HEK293T (cell line): Measurements from ENCODE around the gene IL17B.

Source experiments
- CTCF ChIA-PET: fragments of 350-600 bp; formaldehyde crosslinking; extraction: SDS; loops from one replicate; lab custom pipeline; 2021; ENCODE audit warnings: antibody characterized with exemption, inconsistent platforms; lab: Yijun Ruan, JAX
- POLR2A ChIA-PET: fragments of 350-600 bp; formaldehyde crosslinking; extraction: SDS; loops from one replicate; lab custom pipeline; 2020; ENCODE audit warnings: antibody characterized with exemption, inconsistent platforms; lab: Yijun Ruan, JAX
- DNase-seq: peaks from one replicate; pipeline ENCODE4 v3.0.0; 2012; ENCODE audit warnings: mixed read lengths; ENCODE audit errors: extremely low spot score
- ARNT ChIP-seq: fragments of 450-650 bp; IDR thresholded peaks from 2 replicates; pipeline ENCODE4 v1.6.1; 2017; ENCODE audit warnings: mild to moderate bottlenecking
- BHLHE40 ChIP-seq: fragments of 450-650 bp; IDR thresholded peaks from 2 replicates; pipeline ENCODE4 v1.6.1; 2016; ENCODE audit warnings: mild to moderate bottlenecking, moderate library complexity, borderline replicate concordance
- CTBP1 ChIP-seq: fragments of 450-650 bp; IDR thresholded peaks from 2 replicates; pipeline ENCODE4 v1.6.1; 2016; ENCODE audit warnings: borderline replicate concordance
- ELF4 ChIP-seq: fragments of 450-650 bp; IDR thresholded peaks from 2 replicates; pipeline ENCODE4 v1.6.1; 2017; ENCODE audit warnings: antibody characterized with exemption
- FOXA1 ChIP-seq: fragments of 450-650 bp; IDR thresholded peaks from 2 replicates; pipeline ENCODE4 v1.6.1; 2016; ENCODE audit warnings: mild to moderate bottlenecking
- FOXK2 ChIP-seq: fragments of 450-650 bp; IDR thresholded peaks from 2 replicates; pipeline ENCODE4 v1.6.1; 2016; ENCODE audit warnings: mild to moderate bottlenecking
- FOXM1 ChIP-seq: fragments of 450-650 bp; IDR thresholded peaks from 2 replicates; pipeline ENCODE4 v1.6.1; 2017; ENCODE audit warnings: mild to moderate bottlenecking, borderline replicate concordance
- HDGF ChIP-seq: fragments of 450-650 bp; IDR thresholded peaks from 2 replicates; pipeline ENCODE4 v1.6.1; 2017; ENCODE audit warnings: antibody characterized with exemption, borderline replicate concordance
- L3MBTL2 ChIP-seq: fragments of 450-650 bp; conservative IDR thresholded peaks from 2 replicates; pipeline ENCODE4 v1.6.1; 2016; ENCODE audit warnings: mild to moderate bottlenecking
- LEF1 ChIP-seq: fragments of 450-650 bp; IDR thresholded peaks from 2 replicates; pipeline ENCODE4 v1.6.1; 2017; ENCODE audit warnings: mild to moderate bottlenecking, borderline replicate concordance
- NFRKB ChIP-seq: fragments of 450-650 bp; IDR thresholded peaks from 2 replicates; pipeline ENCODE4 v1.6.1; 2016; ENCODE audit warnings: mild to moderate bottlenecking, moderate library complexity
- PKNOX1 ChIP-seq: fragments of 450-650 bp; IDR thresholded peaks from 2 replicates; pipeline ENCODE4 v1.6.1; 2016
- SP1 ChIP-seq: fragments of 450-650 bp; IDR thresholded peaks from 2 replicates; pipeline ENCODE4 v1.6.1; 2017
- SUZ12 ChIP-seq: fragments of 450-650 bp; IDR thresholded peaks from 2 replicates; pipeline ENCODE4 v1.6.1; 2016; ENCODE audit warnings: mild to moderate bottlenecking
- TARDBP ChIP-seq: fragments of 450-650 bp; IDR thresholded peaks from 2 replicates; pipeline ENCODE4 v1.6.1; 2016
- ZNF384 ChIP-seq: fragments of 450-650 bp; IDR thresholded peaks from 2 replicates; pipeline ENCODE4 v1.6.1; 2016

The IL17B gene

GRCh38 chr5:149362541-149362940, 16.6 kb downstream of the IL17B start:
- POLR2A ChIA-PET, result interaction anchor here (1.0 kb wide), 1 partner anchor 17 kb away, joined by 4 read pairs; the partner anchor contains the start of gene GRPEL2
- TF ChIP-seq ARNT (no peak), L3MBTL2 (no peak), LEF1 (no peak)
- CTCF ChIA-PET, result no interaction called here
- DNase-seq, result no peak

GRCh38 chr5:149360272-149360671, 18.8 kb downstream of the IL17B start:
- DNase-seq, result no peak
- POLR2A ChIA-PET, result interaction anchor here (1.1 to 9.3 kb wide), 2 partner anchors 11 to 15 kb away, joined by 3 to 160 read pairs; partner anchors contain the start of gene GRPEL2
- TF ChIP-seq ZNF384, result no peak
- no peak for TF ChIP-seq BHLHE40
- TF ChIP-seq NFRKB, result no peak
- CTCF ChIA-PET, result no interaction called here

GRCh38 chr5:149358868-149359495, 20.1 kb downstream of the IL17B start:
- ChIA-PET POLR2A (interaction anchor here (0.6 to 9.3 kb wide), 8 partner anchors 9 to 80 kb away, joined by 3 to 160 read pairs (median 6); partner anchors contain the start of gene GRPEL2), CTCF (interaction anchor here (0.8 to 2.1 kb wide), 2 partner anchors 75 to 77 kb away, joined by 3 to 6 read pairs; no protein-coding TSS in a partner anchor)
- no peak for TF ChIP-seq SUZ12
- TF ChIP-seq SP1, result no peak
- no peak for TF ChIP-seq BHLHE40
- TF ChIP-seq ZNF384, result no peak
- no peak for TF ChIP-seq LEF1
- TF ChIP-seq FOXM1, result no peak
- TF ChIP-seq HDGF, result no peak
- TF ChIP-seq PKNOX1, result no peak
- no peak for TF ChIP-seq CTBP1
- no peak for TF ChIP-seq TARDBP
- TF ChIP-seq FOXK2, result no peak
- TF ChIP-seq NFRKB, result no peak
- TF ChIP-seq ELF4, result no peak
- TF ChIP-seq ARNT, result no peak
- TF ChIP-seq L3MBTL2, result no peak
- TF ChIP-seq FOXA1, result no peak
- no peak for DNase-seq

GRCh38 chr5:149358294-149358651, 20.8 kb downstream of the IL17B start:
- TF ChIP-seq NFRKB, result no peak
- TF ChIP-seq SUZ12, result no peak
- TF ChIP-seq ZNF384, result no peak
- no peak for TF ChIP-seq PKNOX1
- no peak for TF ChIP-seq SP1
- TF ChIP-seq FOXM1, result no peak
- TF ChIP-seq LEF1, result no peak
- TF ChIP-seq BHLHE40, result no peak
- TF ChIP-seq HDGF, result no peak
- no peak for TF ChIP-seq CTBP1
- no peak for TF ChIP-seq FOXK2
- TF ChIP-seq ARNT, result no peak
- no peak for TF ChIP-seq L3MBTL2
- TF ChIP-seq FOXA1, result no peak
- no peak for TF ChIP-seq ELF4
- TF ChIP-seq TARDBP, result no peak
- ChIA-PET POLR2A (interaction anchor here (0.6 to 9.3 kb wide), 13 partner anchors 9 to 222 kb away, joined by 3 to 160 read pairs (median 4); partner anchors contain the start of gene GRPEL2), CTCF (interaction anchor here (0.8 to 2.1 kb wide), 4 partner anchors 9 to 78 kb away, joined by 3 to 10 read pairs (median 6); no protein-coding TSS in a partner anchor)
- DNase-seq, result no peak

GRCh38 chr5:149357370-149358293, 21.5 kb downstream of the IL17B start, which contains the start of gene PCYOX1L:
PCYOX1L (plus strand) TSS chr5:149358046; CDS start chr5:149358069, 23 bp downstream.
- TF ChIP-seq BHLHE40 (no peak), PKNOX1 (peak; percentile 98), CTBP1 (peak; percentile 59; the same call in 1 of the 2 replicates)
- DNase-seq, result peak; percentile 96
- POLR2A ChIA-PET, result interaction anchor here (0.6 to 9.3 kb wide), 17 partner anchors 8 to 222 kb away, joined by 3 to 160 read pairs (median 4); partner anchors contain the start of gene GRPEL2
- CTCF ChIA-PET, result interaction anchor here (1.3 to 2.1 kb wide), 3 partner anchors 10 to 77 kb away, joined by 6 to 10 read pairs (median 6); no protein-coding TSS in a partner anchor

- no peak for TF ChIP-seq ELF4
- TF ChIP-seq FOXK2, result no peak
- POLR2A ChIA-PET, result interaction anchor here (9.3 kb wide), 1 partner anchor 11 kb away, joined by 160 read pairs; the partner anchor contains the start of gene GRPEL2
- CTCF ChIA-PET, result interaction anchor here (0.7 kb wide), 1 partner anchor 300 kb away, joined by 3 read pairs; no protein-coding TSS in a partner anchor
- DNase-seq, result no peak
Measured at GRCh38 chr5:149356391-149356790, 22.7 kb downstream of the IL17B start.
